Limb (tissue), 2 donors: ENCODE results near the gene GPR176.

Source experiments
- DNase-seq, 2 donors: peaks; one replicate each; pipeline ENCODE4 v3.0.0-alpha.2; 2016; ENCODE audit errors: extremely low spot score in 2 of 2

The GPR176 gene

GRCh38 chr15:39890621-39891020 lies 29.4 kb downstream of the GPR176 start:
- no peak for DNase-seq

- DNase-seq = no peak
Measured at GRCh38 chr15:39889601-39890000, 30.5 kb downstream of the GPR176 start.

- DNase-seq = no peak
Measured at GRCh38 chr15:39888809-39889208, 31.3 kb downstream of the GPR176 start.

GRCh38 chr15:39888243-39888642 lies 31.8 kb downstream of the GPR176 start:
- DNase-seq = no peak

GRCh38 chr15:39887832-39888231 lies 32.2 kb downstream of the GPR176 start:
- no peak for DNase-seq

- no peak for DNase-seq
Measured at GRCh38 chr15:39887211-39887610, 32.9 kb downstream of the GPR176 start.

- no peak for DNase-seq
Measured at GRCh38 chr15:39886418-39886817, 33.6 kb downstream of the GPR176 start.

- DNase-seq = no peak
Measured at GRCh38 chr15:39885099-39885777, 34.8 kb downstream of the GPR176 start.

- DNase-seq = no peak
Measured at GRCh38 chr15:39884351-39884750, 35.7 kb downstream of the GPR176 start.

GRCh38 chr15:39882602-39883001 lies 37.5 kb downstream of the GPR176 start:
- no peak for DNase-seq

- DNase-seq = no peak
Measured at GRCh38 chr15:39881790-39882189, 38.3 kb downstream of the GPR176 start.

GRCh38 chr15:39880718-39881387 lies 39.2 kb downstream of the GPR176 start:
- DNase-seq = no peak

- DNase-seq = no peak
Measured at GRCh38 chr15:39878406-39878785, 41.7 kb downstream of the GPR176 start.

GRCh38 chr15:39874890-39875549 lies 45.0 kb downstream of the GPR176 start:
- DNase-seq = no peak

GRCh38 chr15:39873978-39874377 lies 46.1 kb downstream of the GPR176 start:
- DNase-seq = no peak

GRCh38 chr15:39870537-39870936 lies 49.5 kb downstream of the GPR176 start:
- no peak for DNase-seq

GRCh38 chr15:39869858-39870515 lies 50.1 kb downstream of the GPR176 start:
- peak in 1 of 2 donors; percentile 28 for DNase-seq

- DNase-seq = no peak
Measured at GRCh38 chr15:39869254-39869653, 50.8 kb downstream of the GPR176 start.

- DNase-seq = no peak
Measured at GRCh38 chr15:39868396-39868795, 51.7 kb downstream of the GPR176 start.

GRCh38 chr15:39864116-39864515 lies 56.0 kb downstream of the GPR176 start:
- no peak for DNase-seq

GRCh38 chr15:39860871-39861270 lies 59.2 kb downstream of the GPR176 start:
- no peak for DNase-seq

- DNase-seq = no peak
Measured at GRCh38 chr15:39860200-39860599, 59.9 kb downstream of the GPR176 start.
